NCI-H524 (cell line): ENCODE measurements around the gene ENTPD7.
"Not testable (repeated sequence)": the region's sequence is repeated elsewhere in the genome, so short reads cannot be mapped to it uniquely, and the experiment has no call there.

Source experiments
- DNase-seq, 2 experiments: peaks; one replicate each; lab custom pipeline; 2025; lab: John Stamatoyannopoulos, UW

Gene ENTPD7

DNA sequence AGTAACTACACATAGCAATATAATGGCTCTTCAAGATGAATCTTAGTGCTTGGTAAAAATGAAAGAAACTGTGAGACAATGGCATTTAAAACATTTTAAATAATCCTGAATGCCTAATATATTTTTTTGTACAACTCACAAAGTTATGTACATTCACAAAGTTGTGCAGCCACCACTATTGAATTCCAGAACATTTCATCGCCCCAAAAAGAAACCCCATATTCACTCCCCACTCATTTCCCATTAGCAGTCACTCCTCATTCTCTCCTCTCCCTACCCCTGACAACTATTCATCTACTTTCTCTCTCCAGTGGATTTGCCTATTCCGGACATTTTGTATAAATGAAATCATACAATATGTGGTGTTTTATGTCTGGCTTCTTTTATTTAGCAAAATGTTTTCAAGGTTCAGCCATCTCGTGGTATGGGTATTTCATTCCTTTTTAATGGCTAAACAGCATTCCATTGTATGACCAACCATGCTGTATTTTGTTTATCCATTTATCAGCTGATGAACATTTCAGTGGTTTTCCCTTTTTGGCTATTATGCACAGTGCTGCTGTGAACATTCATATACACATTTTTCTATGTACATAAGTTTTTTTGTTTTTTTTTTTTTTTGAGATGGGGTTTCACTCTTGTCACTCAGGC lies 34.7 kb downstream of the ENTPD7 start:
- no peak for DNase-seq

DNA sequence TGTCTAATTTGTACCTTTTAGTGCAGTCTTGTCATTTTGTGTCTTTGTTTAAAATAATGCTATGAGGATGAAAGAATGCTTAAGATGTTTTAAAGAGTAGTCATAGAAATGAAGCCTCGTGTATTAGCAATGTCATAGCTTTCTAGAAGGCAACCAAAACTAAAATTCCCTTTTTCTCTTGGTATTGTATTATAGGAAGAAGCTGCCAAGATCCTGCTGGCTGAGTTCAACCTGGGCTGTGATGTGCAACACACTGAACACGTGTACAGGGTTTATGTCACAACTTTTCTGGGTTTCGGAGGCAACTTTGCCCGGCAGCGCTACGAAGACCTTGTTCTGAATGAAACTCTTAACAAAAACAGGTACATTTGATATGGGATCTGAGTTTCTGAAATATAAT lies 36.5 kb downstream of the ENTPD7 start:
- no peak for DNase-seq

DNA sequence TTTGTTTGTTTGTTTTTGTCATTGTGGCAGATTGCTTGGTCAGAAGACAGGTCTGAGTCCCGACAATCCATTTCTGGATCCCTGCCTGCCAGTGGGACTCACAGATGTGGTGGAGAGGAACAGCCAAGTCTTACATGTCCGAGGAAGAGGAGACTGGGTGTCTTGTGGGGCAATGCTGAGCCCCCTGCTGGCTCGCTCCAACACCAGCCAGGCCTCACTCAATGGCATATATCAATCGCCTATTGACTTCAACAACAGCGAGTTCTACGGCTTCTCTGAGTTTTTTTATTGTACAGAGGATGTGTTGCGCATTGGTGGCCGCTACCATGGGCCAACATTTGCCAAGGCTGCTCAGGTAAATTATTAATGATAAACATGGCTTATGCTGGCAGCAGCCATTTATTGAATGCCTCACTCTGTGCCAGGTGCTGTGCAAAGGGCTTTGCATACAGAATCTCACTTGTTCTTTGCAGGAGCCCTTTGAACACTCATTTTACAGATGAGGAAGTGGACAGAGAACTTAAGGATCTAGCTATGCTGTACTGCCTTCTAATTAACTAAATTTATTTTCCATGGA lies 39.3 kb downstream of the ENTPD7 start:
- DNase-seq = no peak

DNA sequence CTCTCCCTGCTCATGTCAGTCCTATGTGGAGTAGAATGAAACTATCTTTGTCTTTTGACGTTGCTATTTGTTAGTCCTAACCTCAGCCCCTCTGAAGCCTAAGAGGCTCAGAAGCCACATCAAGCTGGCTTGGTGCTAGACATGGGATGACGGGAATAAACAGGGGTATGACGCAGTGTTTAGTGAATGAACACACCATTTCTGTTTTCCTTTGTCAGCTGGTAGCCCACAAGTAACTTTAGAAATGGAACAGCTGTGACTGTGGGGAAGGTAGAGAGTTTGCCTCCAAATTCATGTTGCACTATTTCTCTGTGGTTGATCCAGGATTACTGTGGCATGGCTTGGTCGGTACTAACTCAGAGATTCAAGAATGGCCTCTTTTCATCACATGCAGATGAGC lies 41.3 kb downstream of the ENTPD7 start:
- no peak for DNase-seq

DNA sequence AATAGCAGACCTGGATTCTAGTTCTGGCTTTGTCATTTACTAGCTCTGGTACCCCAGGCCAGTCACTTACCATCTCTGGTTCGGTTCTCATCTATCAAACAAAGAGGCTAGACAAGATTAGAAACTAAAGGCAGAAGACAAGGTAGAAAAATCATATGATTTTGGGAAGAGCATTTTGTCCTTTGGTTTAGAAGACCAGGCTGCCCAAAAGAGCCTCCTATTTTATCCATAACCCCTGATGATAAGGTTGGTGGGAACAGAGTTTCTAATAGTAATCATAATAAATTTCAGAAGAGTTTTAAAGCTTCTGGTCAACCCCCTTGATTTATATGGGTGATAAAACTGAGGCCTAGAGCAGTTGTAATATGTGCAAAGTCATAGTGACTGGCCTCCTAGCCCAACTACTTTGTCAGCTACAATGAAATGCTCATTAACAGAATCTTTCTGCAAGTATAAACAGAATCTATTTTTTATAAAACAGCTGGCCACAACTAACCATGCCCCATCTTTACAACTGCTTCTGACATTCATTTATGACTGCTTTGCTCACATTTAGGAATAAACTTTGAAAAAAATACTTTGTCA lies 49.2 kb downstream of the ENTPD7 start:
- DNase-seq = no peak

DNA sequence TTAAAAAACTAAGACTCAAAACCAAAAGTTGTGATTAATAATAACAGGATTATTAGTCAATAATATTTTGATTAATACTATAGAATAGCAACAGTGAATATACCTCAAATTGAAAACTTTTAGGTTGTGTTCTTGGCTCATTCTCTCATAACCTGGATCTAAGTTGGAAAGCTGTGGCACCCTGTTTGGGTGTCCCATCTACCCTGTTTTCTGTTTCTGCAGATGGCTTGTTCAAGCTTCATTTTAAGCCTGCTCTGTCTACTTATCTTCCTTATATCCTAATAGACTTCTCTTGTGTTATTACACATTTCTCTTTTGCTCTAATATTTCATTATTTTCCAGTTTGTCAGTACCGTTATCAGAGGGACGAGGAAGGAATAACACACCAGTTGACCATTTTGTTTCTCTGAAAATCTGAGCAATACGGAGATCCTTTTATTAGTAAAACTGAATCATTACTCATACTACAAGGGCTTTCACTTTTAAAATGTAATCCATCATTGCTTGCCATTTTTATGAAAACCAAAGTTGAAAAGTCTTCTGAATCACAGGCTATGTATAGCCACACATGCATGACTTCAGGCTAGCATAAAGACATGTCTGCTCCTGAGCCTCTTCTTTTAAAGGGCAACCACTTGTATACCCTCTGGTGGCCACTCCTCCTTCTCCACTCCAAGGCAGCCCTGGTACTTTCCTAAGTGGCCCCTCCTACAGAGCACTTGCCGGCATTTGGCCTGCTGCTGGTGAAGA lies 50.3 kb downstream of the ENTPD7 start:
- no peak for DNase-seq

DNA sequence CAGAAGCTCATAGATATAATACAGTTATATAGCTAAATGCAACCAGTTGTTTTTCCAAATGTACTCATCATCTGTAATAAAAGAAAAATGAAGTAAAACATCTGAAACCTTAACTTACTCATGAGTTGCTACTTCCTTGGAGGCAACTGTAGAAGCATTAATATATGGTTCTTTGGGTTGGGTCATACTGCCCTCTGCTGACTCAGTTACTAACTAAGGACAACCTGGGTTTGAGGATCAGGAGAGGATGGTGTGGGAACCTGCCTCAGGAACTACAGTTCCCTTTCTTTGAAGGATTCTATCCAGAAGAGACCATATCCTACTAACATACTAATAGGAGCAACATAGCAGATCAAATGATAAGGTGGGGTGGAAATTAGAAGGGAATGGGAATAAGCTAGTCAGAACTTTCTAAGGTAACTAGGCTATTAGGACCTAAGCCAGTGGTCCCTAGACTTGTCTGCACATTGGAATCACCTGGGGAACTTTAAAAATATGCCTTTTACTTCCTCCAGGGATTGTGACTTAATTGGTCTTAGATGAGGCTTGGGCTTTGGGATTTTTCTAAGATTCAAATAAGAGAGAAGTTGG lies 51.9 kb downstream of the ENTPD7 start:
- DNase-seq = peak in 1 of 2 experiments; percentile 18

DNA sequence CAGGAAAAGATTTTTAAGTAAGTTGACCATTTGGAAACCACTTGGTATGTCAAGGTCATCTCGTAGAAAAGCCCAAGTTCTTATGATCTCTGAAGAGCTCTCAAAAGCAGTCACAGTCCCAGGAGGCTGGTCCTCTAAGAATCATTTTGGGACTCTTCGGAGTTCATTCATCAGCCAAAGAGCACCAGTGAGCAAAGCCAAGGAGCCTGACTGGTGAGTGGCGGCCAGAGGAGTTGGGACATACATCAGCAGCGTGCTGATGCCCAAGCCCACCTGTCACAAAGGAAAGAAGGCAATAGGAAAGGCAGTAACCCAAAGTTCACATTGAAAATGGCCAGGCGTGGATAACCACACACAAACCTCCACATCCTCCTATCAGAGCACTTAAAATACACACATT lies 55.1 kb downstream of the ENTPD7 start:
- DNase-seq = no peak

DNA sequence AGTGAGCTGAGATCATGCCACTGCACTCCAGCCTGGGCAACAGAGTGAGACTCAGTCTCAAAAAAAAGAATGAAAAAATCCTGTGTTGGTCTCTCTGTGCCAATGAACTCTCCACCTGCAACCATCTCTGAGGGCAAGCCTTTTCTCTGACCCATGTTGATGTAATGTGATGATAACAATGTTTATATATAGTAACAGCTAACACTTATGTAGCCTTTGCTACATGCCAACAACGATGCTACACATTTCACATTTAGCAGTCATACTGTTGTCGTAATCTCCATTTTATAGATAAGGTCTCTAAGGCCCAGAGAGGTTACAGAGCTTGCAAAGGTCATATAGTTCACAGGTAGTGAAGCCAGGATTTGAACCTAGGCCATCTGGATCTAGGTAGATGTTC lies 61.1 kb downstream of the ENTPD7 start:
- no peak for DNase-seq

DNA sequence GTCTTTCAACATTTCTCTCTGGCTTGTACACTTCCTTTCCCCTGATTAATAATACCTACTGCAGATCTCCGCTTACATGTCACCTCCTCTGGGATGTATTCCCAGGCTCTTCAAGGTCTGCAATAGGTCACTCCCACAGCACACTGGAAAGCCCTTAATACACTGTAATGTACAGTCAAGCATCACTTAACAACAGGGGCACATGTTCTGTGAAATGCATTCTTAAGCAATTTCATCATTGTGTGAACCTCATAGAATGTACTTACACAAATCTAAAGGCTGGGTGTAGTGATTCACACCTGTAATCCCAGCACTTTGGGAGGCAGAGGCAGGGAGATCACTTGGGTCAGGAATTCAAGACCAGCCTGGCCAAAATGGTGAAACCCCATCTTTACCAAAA lies 70.7 kb downstream of the ENTPD7 start:
- DNase-seq = no peak

DNA sequence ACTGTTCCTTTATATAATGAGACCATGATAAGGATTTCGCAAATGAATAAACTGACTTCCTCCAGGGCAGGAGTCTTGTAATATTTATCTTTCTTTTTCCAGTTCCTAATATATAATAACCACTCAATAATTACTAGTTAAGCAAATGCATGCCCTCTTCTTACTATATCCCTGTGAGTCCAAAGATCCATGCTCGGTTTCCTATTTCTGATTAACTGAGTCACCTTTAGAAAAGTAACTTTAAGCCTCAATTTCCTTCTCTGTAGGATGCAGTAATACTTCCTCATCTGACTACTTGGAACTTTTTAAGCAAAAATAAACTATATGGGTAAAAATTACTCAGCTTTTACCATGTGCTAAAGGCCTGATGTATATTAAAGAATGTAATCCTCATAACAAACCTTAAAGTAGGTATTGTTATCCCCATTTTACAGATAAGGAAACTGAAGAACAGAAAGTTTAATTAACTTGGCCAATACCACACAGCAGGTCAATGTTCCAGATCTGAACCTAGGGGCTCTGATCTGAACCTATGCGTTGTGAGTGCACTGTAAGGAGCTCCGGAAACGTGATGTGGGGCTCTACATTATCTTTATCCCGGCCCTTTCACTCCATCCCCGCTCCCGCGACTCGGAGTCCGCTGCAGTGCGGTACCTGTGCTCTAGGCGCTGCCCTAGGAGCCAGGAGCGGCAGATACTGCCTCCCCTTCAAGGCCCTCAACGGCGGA lies 72.2 kb downstream of the ENTPD7 start:
- no peak for DNase-seq

DNA sequence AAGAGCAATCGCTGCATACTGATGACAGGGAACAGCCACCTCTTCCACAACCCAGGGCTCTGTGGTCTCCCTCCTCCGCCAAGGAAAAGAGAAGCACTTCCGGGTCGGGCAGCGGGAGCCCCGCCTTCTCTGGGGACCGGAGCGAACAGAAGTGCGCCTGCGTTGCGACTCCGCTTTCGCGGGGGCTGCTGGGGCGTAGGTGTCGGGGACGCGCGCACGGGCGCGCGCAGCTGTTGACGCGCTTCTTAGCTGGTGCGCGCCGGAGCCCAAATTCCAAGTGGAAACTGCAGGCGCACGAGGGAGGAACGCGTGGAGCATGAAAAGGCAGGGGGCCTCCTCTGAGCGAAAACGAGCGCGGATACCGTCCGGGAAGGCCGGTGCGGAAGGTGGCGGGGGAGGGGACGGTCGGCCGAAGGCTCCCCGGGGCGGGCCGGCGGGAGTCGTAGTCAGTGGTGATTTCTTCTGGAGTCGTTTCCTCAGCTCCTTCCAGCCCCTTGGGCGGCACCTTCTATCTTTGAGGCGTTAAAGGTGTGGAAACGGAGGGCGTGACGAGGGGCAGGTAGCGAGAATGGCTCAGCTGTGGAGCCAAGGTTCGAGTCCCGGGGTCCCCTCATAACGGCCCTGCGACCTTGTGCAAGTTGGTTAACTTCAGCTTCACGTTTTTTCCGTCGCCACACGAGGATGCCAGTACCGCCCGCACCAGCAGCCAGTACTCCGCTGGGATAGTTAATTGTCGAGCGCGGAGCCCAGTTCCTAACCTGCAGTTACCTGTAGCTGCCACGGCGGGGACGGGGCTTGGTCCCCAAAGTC lies 72.9 kb downstream of the ENTPD7 start, which contains the start of the genes COX15 and CUTC:
TSS of gene COX15 (minus strand) at position 95 of the 810 bp plus-strand sequence. CDS start at position 17, 78 bp downstream.
TSS of gene CUTC (plus strand) at position 202 of the 810 bp plus-strand sequence. CDS start at position 317, 115 bp downstream.
- peak; percentile 59 to 86 for DNase-seq

DNA sequence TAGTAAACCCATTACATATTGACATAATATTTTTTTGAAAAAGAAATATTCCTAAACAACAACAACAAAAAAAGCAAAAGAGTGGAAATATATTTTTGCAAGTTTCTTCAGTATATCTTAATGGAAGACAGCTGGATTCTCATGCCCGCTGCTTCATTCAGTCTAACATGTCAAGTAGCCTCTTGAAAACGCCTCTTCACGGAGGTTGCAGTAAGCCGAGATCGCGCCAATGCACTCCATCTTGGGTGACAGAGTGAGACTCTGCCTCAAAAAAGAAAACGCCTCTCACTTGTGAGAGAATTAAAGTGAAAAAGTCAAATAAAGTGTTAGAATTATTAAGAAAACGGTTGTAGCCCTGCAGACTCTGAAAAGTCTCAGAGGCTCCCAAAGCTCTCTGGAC lies 74.1 kb downstream of the ENTPD7 start:
- peak; percentile 13 to 60 for DNase-seq

DNA sequence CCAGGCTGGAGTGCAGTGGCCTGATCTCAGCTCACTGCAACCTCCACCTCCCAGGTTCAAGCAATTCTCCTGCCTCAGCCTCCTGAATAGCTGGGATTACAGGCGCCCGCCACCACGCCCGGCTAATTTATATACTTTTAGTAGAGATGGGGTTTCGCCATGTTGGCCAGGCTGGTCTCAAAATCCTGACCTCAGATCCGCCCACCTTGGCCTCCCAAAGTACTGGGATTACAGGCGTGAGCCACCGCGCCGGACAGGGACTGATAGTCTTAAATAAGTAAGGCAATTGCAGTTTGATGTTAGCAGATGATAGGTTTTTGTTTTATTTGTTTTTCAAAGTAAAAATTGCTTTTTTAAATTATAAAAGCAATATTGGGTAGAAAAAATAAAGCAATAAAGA lies 74.8 kb downstream of the ENTPD7 start:
- DNase-seq = not testable (repeated sequence)

DNA sequence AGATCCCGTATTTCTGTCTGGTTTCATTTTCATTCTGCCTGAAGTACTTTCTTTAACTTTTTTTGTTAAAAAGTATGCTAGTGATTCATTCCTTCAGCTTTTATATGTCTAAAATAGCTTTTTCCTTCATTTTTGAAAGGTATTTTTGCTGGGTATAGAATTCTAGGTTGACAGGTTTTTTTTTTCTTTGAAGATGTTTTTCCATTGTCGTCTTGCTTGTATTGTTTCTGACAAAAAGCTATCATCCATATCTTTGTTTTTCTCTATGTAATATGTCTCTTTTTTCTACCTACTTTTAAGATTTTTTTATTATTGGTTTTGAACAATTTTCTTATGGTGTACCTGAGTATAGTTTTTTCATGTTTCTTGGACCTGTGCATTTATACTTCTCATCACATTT lies 81.0 kb downstream of the ENTPD7 start:
- no peak for DNase-seq

DNA sequence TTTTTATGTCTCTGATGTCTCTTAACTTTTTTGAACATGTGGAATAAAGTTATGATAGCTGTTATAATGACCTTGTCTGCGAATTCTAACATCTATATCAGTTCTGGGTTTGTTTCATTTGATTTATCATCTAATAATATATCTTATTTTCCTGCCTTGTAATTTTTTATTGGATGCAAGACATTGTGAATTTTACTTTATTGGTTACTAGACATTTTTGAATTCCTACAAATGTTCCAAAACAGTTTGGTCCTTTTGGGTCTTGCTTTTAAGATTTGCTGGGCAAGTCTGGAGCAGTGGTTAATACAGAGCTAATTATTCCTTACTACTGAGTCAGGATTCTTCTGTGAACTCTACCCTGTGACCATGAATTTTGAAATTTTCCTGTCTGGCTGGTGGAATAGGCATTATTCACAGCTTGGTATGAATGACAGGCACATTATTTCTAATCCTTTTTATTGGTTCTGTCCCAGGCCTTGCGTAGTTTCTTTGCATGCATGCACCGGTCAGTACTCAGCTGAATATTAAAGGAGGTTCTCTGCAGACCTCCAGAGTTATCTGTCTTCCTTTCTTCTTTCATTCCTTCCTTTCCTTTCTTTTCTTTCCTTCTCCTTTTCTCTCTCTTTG lies 81.7 kb downstream of the ENTPD7 start:
- DNase-seq = no peak

DNA sequence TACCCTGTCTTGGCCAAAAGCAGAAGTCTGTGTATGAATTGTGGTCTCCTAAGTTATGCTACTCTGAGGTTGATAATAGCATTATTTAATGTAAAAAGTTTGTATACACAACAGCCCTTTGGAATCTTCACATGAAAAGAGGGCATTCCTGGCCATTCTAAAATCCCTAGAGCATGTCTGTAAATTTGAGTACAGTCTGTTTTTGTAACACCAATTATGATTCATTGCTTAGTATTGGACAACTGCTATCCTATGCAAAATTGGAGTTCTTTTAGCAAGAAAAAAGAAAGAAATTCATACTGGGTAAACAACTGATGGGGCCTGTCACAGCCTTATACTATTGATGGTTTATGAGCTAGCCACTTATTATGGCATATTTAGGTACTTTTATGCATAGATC lies 82.9 kb downstream of the ENTPD7 start:
- no peak for DNase-seq

DNA sequence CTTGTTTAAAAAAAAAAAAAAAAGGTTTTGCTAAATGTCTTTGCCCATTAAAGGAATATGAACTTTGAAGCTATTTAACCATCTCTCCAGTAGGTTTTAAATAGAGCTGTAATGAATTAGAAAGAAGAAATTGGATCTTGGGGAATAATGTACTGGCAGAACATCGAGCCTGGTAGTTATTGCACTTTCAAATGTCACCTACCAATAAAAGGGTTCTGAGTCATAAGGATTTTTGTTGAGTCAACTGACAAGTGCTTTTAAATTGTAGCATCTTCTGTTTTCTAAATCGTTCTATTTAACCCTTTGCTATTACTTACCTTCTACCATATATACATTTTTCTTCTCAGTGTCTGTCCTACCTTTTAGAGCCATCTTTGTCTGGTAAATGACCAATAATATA lies 83.4 kb downstream of the ENTPD7 start:
- DNase-seq = no peak

DNA sequence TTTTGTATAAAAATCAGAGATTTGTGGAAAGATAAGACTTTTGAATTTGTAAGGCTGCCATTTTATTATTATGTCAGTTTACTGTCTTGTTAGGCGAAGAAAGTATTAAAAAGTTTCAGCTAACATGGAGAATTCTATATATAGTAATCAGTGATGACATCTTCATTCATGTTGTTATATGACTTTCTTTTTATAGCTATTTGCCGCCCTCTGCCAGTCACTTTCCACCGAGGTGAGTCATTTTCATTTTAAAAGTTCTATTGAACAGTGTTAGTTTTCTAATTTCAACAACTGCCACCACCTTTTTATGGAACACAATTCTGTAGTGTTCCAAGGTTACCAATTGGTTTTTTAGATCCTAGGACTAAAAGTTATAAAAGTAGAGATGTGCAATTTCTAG lies 84.5 kb downstream of the ENTPD7 start:
- no peak for DNase-seq

DNA sequence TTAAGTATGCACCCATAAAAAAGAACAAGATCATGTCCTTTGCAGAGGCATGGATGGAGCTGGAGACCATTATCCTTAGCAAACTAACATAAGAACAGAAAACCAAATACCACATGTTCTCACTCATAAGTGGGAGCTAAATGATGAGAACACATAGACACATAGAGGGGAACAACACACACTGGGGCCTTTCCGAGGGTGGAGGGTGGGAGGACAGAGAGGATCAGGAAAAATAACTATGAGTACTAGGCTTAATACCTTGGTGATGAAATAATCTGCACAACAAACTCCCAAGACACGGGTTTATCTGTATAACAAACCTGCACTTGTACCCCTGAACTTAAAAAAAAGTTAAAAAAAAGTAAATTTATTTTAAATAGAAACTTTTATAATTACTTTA lies 86.9 kb downstream of the ENTPD7 start:
- not testable (repeated sequence) for DNase-seq
